CD4-positive, alpha-beta T cell treated with Interleukin-1 beta for 1 hour (primary cell): ENCODE data around the gene CCDC68.
"Not testable (repeated sequence)": the region's sequence is repeated elsewhere in the genome, so short reads cannot be mapped to it uniquely, and the experiment has no call there.

Source experiments
- DNase-seq, 2 donors: peaks; one replicate each; pipeline ENCODE4 v3.0.0-alpha.2; 2020 to 2022

CCDC68 gene, protein sequence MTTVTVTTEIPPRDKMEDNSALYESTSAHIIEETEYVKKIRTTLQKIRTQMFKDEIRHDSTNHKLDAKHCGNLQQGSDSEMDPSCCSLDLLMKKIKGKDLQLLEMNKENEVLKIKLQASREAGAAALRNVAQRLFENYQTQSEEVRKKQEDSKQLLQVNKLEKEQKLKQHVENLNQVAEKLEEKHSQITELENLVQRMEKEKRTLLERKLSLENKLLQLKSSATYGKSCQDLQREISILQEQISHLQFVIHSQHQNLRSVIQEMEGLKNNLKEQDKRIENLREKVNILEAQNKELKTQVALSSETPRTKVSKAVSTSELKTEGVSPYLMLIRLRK

GRCh38 chr18:54958704-54959625, at the start of gene CCDC68:
TSS of gene CCDC68 (minus strand) at chr18:54959461. CDS start at chr18:54942791, 16,670 bp downstream.
- DNase-seq, result no peak

GRCh38 chr18:55007602-55008001, 48.3 kb upstream of the CCDC68 start:
- no peak for DNase-seq

GRCh38 chr18:55003695-55004094, 44.4 kb upstream of the CCDC68 start:
- no peak for DNase-seq

DNA sequence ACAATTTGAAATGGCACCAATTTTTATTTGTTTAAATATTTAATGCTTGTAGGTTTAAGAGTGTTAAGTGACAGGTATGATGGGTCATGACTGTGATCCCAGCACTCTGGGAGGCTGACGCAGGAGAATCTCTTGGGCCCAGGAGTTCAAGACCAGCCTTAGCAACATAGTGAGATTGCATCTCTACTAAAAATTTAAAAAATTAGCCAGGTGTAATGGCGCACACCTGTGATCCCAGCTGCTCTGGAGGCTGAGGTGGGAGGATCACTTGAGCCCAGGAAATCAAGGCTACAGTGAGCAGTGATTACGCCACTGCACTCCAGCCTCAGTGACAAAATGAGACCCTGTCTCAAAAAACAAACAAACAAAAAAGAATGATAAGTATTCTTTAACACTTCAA, 43.0 kb upstream of the CCDC68 start:
- no peak for DNase-seq

DNA sequence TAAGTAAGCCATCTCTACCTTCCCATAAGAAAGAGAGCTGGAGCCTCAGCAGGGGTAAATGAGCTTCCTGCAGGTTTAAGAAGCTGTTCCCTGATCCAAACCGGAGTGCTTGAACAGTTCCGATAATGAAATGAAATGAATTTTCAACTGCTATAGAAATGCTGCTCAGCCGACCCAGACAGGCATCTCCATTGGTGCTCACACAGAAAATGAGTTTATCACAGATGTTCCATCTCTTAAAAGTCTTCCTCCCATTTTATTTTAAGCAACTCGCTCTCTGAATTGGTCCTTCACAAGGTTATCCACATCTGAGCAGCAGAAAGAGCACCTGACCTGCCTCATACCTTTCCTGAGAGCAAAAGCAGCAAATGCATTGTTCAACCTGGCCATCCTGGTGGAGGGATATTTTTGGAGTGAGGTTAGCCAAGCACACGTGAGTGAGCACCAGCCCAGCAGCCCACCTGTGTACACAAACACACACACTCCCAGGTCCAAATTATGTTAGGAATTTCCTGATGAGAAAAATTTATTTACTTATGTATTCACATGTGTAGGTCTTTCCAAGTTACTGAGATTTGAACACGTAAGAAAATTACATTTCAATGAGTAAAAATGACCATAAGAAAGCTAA, 42.2 kb upstream of the CCDC68 start:
- no peak for DNase-seq

- DNase-seq, result no peak
Measured at GRCh38 chr18:55000529-55000928, 41.3 kb upstream of the CCDC68 start.

DNA sequence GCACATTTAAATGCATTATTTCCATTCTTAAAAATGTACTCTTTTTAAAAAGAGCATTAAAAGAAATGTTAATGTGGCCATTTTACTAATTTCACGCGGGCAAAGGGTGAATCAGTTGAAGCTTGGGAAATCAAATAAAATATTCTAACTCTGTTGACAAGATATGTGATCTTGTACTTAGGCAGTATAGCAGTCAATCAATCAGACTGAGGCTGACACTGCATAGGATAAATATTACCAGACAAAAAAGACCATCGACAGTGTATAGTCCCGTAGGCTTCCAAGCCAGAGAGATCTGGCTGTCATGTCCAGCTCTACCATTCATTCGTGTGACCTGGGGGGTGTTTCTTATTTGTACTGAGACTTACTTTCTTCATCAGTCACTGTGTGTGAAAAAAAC, 39.8 kb upstream of the CCDC68 start:
- no peak for DNase-seq

GRCh38 chr18:54995421-54996143, 36.3 kb upstream of the CCDC68 start:
- DNase-seq, result no peak

- DNase-seq, result no peak
Measured at GRCh38 chr18:54991981-54992380, 32.7 kb upstream of the CCDC68 start.

DNA sequence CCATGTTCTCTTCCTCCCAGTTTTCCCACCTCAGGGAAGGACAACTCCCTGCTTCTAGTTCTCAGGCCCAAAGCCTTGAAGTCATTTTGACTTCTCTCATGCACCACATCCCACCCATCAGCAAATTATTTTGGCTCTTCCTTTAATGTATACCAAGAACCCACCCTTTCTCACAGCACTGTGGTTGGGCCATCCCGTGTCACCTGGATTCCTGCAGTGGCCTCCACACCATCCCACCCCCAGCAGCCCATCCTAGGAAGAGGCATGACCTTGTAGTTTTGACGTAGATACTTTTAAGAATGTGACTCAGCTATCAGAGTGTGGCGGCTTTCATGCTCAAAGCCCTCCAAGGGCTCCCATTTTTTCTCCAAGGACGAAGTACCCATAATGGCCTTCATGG, 25.6 kb upstream of the CCDC68 start:
- no peak for DNase-seq

DNA sequence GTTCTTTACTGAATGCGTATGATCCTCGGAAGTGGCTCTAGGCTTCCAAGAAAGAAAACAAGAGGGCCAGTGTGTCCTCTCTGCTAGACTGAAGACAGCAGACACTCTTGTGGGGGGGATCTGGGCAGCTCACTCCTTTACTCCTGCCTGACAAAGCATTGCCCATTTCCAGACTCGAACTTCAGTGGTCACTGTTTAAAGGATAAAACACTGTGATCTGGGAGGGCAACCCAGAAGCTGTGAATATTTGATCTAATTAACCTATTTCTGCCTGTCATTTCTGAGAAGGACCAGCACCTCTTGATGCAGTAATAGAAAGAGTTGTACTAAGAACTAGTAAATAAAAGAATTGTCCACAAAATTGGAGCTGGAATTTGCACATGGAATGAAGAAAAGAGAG, 24.5 kb upstream of the CCDC68 start:
- DNase-seq, result no peak

DNA sequence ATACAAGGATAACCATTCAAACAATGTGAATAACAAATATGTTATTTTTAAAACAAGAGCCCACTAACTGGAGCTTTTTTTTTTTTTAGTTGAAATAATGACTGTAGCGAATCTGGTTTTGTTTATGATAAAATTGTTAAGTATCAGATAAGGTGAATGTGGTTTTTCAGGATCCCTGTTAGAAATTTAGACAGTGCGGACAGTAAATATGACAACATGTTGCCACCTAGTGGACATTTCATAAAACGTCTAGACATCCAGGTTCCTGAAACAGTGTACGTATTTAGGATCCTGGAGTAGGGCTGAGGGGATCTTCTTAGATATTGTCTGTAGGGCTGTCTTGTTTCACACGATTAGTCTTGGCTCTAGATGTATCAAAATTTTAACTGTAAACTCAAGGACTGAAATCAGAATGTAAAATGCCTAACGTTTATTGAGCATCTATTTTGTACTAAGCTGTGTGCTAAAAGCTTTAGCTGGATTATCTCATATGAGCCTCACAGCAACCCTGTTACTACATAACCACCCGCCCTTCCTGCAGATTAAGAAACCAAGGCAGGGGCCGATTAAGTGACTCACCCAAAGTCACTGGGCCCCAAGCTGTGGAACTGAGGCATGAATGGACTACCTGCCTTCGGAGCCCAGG, 23.9 kb upstream of the CCDC68 start:
- peak in 1 of 2 donors; percentile 42 for DNase-seq

GRCh38 chr18:54981076-54981475, 21.8 kb upstream of the CCDC68 start:
- no peak for DNase-seq

DNA sequence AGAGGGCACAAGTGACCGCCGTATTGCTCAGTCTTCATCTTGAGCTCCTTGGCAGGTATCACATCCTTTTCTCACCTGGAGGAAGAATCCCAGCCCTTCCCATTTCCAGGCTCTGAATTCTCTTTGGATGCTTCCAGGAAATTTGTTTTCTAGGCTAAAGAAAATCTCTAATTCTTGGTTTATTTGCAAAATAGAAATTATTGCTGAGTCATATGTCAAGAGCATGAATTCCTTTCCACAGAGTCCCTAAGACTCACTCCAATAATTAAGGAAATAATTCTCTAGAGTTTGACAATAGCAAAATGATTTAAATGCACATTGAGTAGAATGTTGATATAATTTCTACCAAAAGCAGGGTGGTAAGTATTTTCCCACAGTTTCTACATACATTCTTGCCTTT, 16.3 kb upstream of the CCDC68 start:
- DNase-seq, result no peak

GRCh38 chr18:54973046-54973445, 13.8 kb upstream of the CCDC68 start:
- DNase-seq, result no peak

DNA sequence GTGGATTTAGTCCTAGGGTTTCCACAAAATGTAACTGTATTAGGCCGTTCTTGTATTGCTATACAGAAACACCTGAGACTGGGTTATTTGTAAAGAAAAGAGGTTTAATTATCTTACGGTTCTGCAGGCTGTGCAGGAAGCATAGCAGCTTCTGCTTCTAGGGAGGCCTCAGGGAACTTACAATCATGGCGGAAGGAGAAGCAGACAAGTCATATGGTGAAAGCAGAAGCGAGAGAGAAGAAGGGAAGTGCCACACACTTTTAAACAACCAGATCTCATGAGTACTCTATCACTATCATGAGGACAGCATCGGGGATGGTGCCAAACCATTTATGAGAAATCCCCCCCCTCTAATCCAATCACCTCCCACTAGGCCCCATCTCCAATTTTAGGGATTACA, 9.5 kb upstream of the CCDC68 start:
- no peak for DNase-seq

DNA sequence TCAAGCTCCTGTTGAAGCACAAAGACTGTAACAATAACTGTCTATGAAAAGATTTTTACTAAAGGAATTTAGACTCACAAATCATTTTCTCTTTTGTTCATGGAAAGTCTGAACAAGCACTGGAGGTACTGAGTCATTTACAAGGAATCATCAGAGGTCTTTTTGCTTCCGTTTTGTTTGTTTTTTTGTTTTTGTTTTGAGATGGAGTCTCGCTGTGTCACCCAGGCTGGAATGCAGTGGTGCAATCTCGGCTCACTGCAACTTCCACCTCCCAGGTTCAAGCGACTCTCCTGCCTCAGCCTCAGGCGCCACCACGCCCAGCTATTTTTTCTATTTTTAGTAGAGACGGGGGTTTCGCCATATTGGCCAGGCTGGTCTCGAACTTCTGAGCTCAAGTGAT, 9.0 kb upstream of the CCDC68 start:
- not testable (repeated sequence) for DNase-seq

- DNase-seq, result no peak
Measured at GRCh38 chr18:54967786-54968185, 8.5 kb upstream of the CCDC68 start.

GRCh38 chr18:54964741-54965140, 5.5 kb upstream of the CCDC68 start:
- no peak for DNase-seq

DNA sequence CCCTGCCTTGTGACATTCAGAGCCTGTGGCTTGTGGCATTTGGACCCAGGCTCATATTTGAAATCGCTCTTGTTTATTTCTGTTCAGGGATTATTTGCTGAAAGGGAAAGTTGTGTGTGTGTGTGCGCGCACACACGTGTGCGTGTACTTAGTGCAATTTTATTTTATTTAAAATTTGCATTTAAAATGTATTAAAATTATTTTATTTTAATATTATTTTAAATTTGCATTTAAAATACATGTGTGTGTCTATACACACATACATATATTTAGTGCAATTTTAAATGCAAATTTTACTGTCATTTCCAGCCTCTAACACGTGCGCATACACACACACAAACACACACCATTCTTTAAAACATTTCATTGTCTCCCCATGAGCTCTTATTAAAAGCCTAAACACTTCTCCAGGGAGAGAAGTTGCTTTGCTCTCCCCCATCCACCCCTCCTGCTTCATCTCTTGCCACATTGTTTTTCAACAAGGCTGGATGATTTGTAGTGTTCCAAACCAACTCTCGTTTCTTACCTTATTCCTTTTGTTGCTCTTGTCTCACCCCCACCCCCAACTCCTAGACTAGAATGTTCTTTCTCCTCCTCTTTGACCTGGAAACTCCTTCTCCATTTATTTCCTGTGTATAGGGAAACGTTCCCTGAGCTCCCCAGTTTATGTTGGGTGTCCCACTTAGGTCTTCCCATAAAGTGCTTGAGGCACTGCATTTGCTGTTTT, 3.8 kb upstream of the CCDC68 start:
- no peak for DNase-seq

DNA sequence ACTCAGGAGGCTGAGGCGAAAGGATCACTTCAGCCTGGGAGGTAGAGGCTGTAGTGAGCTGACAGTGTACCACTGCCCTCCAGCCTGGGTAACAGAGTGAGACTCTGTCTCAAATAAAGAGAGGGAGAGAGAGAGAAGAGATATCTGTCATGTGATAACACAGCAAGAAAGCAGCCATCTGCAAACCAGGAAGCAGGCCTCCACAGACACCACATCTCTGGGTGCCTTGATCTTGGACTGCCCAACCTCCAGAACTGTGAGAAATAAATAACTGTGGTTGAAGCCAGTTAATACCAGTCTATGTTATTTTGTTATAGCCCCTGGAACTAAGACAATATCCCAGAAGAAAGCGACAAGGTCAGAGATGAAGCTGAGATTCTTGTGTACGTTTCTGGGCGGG, 2.6 kb upstream of the CCDC68 start:
- no peak for DNase-seq

- DNase-seq, result no peak
Measured at GRCh38 chr18:54961016-54961423, 1.8 kb upstream of the CCDC68 start.
